Neutrophil (primary cell): ENCODE results near the gene INPP5F.

ENCODE experiments used
- H3K27ac ChIP-seq: fragments of 200-600 bp; sonication (generic); 2 replicates; pipeline ENCODE4 v1.5.1; 2016; ENCODE audit warnings: mild to moderate bottlenecking, moderate library complexity
- H3K27me3 ChIP-seq: fragments of 200-600 bp; sonication (generic); 2 replicates; pipeline ENCODE4 v1.6.0; 2016; ENCODE audit warnings: mild to moderate bottlenecking
- H3K36me3 ChIP-seq: fragments of 200-600 bp; sonication (generic); 2 replicates; pipeline ENCODE4 v1.5.1; 2017
- H3K4me1 ChIP-seq, 2 experiments: fragments of 200-600 bp in 1 of 2; sonication (generic) in 1 of 2; 1 replicate in 1 of 2; 2 replicates in 1 of 2; pipeline versions ENCODE4 v1.5.1 to v1.6.1; 2013 to 2016; ENCODE audit warnings: low read depth in 1 of 2, low read length in 1 of 2, mild to moderate bottlenecking in 1 of 2, moderate library complexity in 1 of 2; ENCODE audit not compliant: control insufficient read depth in 1 of 2, insufficient read depth in 1 of 2
- H3K4me3 ChIP-seq, 2 experiments: fragments of 200-600 bp in 1 of 2; sonication (generic) in 1 of 2; 1 replicate in 1 of 2; 2 replicates in 1 of 2; pipeline ENCODE4 v1.5.1; 2013 to 2016; ENCODE audit warnings: low read depth in 1 of 2, low read length in 1 of 2, mild to moderate bottlenecking in 1 of 2, moderate library complexity in 1 of 2
- H3K9me3 ChIP-seq: fragments of 200-600 bp; sonication (generic); 2 replicates; pipeline ENCODE4 v1.5.1; 2016
- CTCF ChIP-seq: fragments of 200-600 bp; sonication (generic); IDR thresholded peaks from 2 replicates; pipeline ENCODE4 v1.5.1; 2016; ENCODE audit warnings: antibody characterized with exemption

The INPP5F gene

GRCh38 chr10:119735451-119735850, 9.6 kb downstream of the INPP5F start:
- TF ChIP-seq CTCF = no peak
- H3K4me3 ChIP-seq = no peak overlapping the region
- no peaks in the 10 kb centered on the region for H3K36me3 ChIP-seq
- H3K27me3 ChIP-seq = no peaks in the 10 kb centered on the region
- no peaks in the 10 kb centered on the region for H3K4me1 ChIP-seq
- no peaks in the 10 kb centered on the region for H3K9me3 ChIP-seq
- no peak overlapping the region for H3K27ac ChIP-seq

GRCh38 chr10:119736220-119736619, 10.4 kb downstream of the INPP5F start:
- Histone ChIP-seq H3K27me3 (no peaks in the 10 kb centered on the region), H3K4me3 (no peak overlapping the region), H3K36me3 (no peaks in the 10 kb centered on the region), H3K27ac (no peak overlapping the region), H3K9me3 (no peaks in the 10 kb centered on the region), H3K4me1 (no peaks in the 10 kb centered on the region)
- no peak for TF ChIP-seq CTCF

- Histone ChIP-seq H3K4me1 (no peaks in the 10 kb centered on the region), H3K36me3 (no peaks in the 10 kb centered on the region), H3K27me3 (no peaks in the 10 kb centered on the region), H3K9me3 (no peaks in the 10 kb centered on the region), H3K4me3 (no peak overlapping the region), H3K27ac (no peak overlapping the region)
- no peak for TF ChIP-seq CTCF
Observed at GRCh38 chr10:119737039-119737663, 11.3 kb downstream of the INPP5F start.

GRCh38 chr10:119737823-119738222, 12.0 kb downstream of the INPP5F start:
- Histone ChIP-seq H3K4me3 (no peak overlapping the region), H3K27me3 (no peaks in the 10 kb centered on the region), H3K36me3 (no peaks in the 10 kb centered on the region), H3K4me1 (no peaks in the 10 kb centered on the region), H3K9me3 (no peaks in the 10 kb centered on the region), H3K27ac (no peak overlapping the region)
- no peak for TF ChIP-seq CTCF

- Histone ChIP-seq H3K36me3 (no peaks in the 10 kb centered on the region), H3K27me3 (no peaks in the 10 kb centered on the region), H3K4me1 (no peaks in the 10 kb centered on the region), H3K9me3 (no peaks in the 10 kb centered on the region), H3K4me3 (no peak overlapping the region), H3K27ac (no peak overlapping the region)
- no peak for TF ChIP-seq CTCF
Observed at GRCh38 chr10:119738962-119739361, 13.1 kb downstream of the INPP5F start.

- no peak overlapping the region for H3K27ac ChIP-seq
- no peaks in the 10 kb centered on the region for H3K36me3 ChIP-seq
- no peak overlapping the region for H3K4me3 ChIP-seq
- no peaks in the 10 kb centered on the region for H3K4me1 ChIP-seq
- H3K27me3 ChIP-seq = no peaks in the 10 kb centered on the region
- TF ChIP-seq CTCF = no peak
- H3K9me3 ChIP-seq = no peaks in the 10 kb centered on the region
Observed at GRCh38 chr10:119740096-119740495, 14.2 kb downstream of the INPP5F start.
